Measurements from ENCODE around the gene CLIP2. TPM values are rescaled to one million over a fixed set of nuclear protein-coding genes. Genes with fewer than 3 reads are reported as not detected.

Gene CLIP2
- polyA plus RNA-seq, 1 donor, result 18.5 TPM

DNA sequence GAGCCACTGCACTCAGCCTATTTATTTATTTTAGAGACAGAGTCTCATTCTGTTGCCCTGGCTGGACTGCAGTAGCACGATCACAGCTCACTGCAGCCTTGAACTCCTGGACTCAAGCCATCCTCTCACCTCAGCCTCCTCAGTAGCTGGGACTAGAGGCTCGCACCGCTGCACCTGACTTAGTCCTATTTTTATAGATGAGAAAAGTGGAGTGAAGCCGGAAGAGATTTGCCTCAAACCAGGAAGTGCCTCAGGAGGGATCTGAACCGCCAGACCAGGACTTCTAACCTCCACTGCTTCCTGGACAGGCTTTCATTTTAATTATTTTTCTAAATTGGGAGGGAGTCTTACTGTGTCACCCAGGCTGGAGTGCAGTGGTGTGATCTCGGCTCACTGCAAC is 17.5 kb upstream of the CLIP2 start:
- DNase-seq (ENCODE audit: low read depth), result no peak

DNA sequence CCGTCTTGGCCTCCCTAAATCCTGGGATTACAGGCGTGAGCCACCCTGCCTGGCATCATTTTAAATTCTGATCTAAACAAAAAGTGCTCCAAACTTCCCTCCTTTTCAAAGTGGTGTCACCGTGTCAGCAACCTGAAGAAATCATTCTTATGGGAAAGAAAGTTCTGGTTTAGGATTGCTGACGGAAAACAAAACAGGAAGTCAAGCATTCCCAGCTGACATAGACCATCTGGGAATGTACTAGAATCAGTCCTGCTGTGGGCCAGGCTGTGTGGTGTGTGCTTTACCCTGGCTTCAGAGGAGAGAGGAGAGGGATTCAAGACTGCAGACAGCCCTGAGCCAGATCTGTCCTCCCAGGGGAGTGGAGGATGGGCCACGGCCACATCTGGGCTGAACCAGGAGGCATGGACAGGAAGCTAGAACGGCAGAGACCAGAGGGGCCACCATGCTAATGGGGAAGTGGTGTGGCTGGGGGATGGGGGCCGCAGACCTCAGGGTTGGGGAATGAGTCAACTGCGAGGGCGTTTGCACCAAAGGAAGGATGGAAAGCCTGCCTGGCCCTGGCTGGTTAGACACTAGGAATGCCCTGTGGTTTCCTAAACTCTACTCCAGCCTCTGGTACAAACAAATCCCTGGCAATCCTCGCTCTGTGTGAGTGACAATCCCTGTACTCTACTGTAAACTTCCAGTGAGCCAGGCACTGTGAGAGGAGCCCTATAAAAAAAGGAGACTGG is 16.7 kb upstream of the CLIP2 start:
- DNase-seq (ENCODE audit: low read depth), result no peak

- no peak for DNase-seq (ENCODE audit: low read depth)
Measured at GRCh38 chr7:74275401-74275881, 13.8 kb upstream of the CLIP2 start.

- no peak for DNase-seq (ENCODE audit: low read depth)
Measured at GRCh38 chr7:74277636-74278035, 11.6 kb upstream of the CLIP2 start.

GRCh38 chr7:74280985-74281384 is 8.2 kb upstream of the CLIP2 start:
- no peak for DNase-seq (ENCODE audit: low read depth)

DNA sequence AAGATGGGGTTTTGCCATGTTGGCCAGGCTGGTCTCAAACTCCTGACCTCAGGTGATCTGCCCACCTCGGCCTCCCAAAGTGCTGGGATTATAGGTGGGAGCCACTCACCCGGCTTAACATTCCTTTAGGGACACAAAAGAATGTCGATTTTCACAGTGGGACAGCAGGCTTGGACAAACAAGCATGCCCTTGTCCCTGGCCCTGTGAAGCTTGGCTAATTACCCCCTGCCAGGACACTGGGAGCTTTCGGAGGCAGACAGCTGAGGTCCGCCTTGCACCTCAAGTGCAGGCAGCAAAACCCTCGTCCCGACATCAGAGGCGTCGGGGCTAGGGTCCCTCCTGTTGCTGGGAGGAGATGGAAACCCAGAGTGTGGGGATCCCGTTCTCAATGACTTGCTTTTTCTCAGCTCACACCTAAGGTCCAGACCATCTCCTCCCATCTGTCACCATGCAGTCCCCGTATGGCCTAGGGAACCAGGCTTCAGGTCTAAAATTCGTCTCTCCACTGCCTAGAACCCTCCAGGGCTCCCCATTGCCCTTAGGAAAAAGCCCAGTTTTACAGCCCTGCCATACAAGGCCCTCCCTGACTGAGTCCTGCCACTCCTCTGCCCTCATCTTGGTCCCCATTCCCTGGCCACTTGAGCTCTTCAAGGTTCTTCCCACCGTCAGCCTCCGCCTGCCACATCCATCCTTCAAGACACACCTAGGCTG is 6.3 kb upstream of the CLIP2 start:
- DNase-seq (ENCODE audit: low read depth), result no peak

DNA sequence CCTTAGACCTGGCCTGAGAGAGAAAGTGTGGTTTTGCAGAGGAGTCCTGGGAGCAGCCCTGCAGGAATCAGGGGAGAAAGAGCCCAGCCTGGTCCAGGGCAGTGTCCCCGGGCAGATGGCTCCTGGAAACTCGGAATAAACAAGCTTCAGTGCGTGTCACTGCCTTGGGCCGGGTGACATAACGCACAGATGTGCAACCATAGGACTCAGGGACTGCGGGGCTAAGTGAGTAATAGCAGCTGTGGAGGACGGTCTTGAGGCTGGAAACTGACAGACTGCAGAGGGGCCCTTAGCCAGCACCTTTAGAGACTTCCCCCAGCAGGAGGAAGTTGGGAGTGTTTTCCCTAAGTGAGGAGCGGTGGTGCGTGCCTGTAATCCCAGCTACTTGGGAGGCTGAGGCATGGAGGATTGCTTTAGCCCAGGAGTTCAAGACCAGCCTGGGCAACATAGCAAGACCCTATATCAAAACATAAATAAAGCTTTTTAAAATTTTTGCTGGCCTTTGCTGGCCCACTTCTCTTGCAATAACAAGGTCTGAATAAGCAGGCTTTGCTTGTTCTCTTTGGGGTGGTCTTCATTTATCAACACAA is 5.3 kb upstream of the CLIP2 start:
- DNase-seq (ENCODE audit: low read depth), result no peak

- no peak for DNase-seq (ENCODE audit: low read depth)
Measured at GRCh38 chr7:74284781-74285259, 4.4 kb upstream of the CLIP2 start.

DNA sequence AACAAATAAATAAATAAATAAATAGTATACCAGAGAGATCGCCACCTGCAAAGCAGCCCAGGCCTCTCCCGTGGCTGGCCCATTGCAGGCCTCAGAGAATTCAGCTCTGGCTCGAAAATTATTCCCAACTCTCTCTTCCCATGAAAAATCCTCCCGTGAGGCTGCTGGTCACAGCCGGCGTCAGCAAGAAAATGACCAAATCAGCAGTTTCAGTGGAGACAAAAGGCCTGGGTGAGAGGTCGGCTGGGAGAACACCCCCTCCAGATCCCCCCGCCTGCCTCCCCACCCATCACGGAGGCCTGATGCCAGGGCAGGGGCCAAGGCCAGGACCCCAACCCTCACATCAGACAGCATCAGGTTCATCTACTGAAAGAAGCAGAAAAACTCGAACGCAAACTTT is 3.1 kb upstream of the CLIP2 start:
- DNase-seq (ENCODE audit: low read depth), result no peak

DNA sequence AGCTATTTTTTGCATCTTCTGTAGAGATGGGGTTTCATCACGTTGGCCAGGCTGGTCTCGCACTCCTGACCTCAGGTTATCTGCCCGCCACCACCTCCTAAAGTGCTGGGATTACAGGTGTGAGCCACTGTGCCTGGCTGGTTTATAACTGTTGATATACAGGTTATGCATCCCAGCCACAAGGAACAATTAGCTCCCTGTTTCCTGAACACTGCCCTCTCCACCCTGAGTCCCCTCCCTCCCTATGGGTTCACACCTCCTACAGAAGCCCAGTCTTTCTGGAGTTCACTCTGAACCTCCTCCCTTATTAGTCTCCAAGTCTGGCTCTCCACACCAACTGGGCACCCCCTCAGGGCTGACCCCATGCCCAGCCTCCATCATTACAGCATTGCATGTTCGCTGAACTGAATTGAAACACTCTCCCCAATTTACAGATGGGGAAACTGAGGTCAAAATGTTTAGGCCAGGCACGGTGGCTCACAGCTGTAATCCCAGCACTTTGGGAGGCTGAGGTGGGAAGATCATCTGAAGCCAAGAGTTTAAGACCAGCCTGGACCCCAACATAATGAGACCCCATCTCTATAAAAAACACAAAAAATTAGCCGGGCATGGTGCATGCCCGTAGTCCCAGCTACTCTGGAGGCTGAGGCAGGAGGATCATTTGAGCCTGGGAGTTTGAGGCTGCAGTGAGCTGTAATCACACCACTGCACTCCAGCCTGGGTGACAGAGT is 1.7 kb upstream of the CLIP2 start:
- DNase-seq (ENCODE audit: low read depth), result no peak

DNA sequence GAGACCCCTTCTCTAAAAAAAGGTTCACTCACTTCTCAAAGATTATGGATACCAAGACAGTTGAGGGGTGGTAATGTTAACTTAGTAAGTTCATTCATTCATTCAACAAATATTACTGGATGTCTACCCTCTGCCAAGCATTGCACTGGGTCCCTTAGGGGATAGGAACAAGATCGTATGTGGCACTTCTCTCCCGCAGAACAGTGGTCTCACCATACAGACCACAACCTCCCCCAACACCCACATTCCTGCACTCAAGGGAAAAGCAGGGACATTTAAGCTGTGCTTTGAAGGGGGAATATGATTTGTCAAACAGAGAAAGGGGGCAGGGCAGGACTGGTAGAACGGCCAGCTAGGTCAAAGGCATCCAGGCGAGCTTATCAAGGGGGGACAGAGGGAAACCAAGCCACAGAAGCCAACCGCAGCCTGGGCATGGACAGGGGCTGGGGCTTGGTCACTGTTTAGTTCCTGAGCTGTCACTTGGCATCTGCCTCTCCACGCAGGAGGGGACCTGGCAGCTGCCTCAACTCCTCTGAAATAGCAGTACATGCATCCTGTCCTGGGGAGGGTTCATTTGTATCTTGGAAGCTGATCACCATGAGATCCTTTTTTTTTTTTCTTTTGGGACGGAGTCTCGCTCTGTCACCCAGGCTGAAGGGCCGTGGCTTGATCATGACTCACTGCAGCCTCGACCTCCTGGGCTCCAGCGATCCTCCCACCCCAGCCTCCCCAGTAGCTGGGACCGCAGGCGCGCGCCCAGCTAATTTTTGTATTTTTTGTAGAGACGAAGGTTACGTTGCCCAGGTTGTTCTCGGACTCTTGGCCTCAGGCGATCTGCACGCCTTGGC is 949 bp upstream of the CLIP2 start:
- no peak for DNase-seq (ENCODE audit: low read depth)

GRCh38 chr7:74289659-74290552 is 699 bp downstream of the CLIP2 start:
- no peak for DNase-seq (ENCODE audit: low read depth)

- no peak for DNase-seq (ENCODE audit: low read depth)
Measured at GRCh38 chr7:74290553-74290950, 1.3 kb downstream of the CLIP2 start.

DNA sequence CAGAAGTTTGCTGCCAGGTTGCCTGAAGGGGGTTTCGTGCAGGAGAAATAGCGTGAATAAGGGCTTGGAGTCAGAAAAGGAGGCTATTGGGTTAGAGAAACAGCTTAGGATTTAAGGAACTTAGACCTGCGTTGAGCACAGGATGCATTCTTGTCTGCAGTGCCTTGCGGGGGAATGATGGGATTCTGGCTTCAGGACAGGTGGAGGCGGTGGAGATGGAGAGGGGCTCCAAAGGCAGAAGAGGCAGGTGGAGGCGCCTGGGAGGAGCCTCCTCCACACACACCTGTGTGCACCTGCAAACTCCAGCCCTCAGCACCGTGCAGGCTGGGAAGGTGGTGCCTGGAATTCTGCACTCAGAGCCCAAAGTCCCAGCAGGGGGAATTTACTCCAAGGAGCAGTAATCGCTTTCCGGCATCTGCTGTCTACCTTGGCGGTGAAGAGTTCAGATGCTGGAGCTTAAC is 1.8 kb downstream of the CLIP2 start:
- DNase-seq (ENCODE audit: low read depth), result no peak

DNA sequence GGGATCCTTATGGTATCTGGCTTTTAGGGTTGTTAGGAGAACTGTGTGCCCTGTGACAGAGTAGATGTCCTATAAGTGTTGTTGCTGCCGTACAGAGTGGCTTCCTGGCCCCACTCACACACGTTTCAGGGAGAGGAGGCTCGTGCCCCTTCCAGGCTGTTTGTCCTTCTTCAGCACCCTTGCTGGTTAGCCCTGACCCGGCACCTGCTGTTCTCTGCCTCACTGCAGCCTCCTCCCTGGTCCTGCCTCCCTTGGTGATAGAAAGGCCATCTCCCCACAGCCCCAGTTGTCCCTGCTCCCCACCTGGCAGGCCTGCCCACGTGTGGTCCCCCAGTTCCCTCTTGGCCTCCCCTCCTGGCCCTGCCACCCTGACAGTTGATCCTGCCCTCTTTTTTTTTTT is 2.3 kb downstream of the CLIP2 start:
- no peak for DNase-seq (ENCODE audit: low read depth)

- no peak for DNase-seq (ENCODE audit: low read depth)
Measured at GRCh38 chr7:74292757-74293576, 3.8 kb downstream of the CLIP2 start.

DNA sequence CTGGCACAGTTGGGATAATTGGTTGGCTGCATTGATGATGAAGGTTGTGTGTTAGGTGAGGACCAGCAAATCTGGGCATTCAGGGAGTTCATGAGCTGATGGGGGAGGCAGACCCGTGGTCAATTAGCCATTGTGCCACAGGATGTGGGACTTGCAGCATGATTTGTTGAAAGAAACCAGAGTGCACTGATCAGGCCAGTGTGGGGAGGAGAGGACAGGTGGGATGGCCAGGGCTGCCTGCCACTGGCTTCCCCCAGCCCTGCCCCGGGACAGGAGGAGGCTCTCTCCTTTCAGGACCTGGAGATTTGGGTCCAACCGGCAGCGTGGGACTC is 4.3 kb downstream of the CLIP2 start:
- no peak for DNase-seq (ENCODE audit: low read depth)

GRCh38 chr7:74294191-74294998 is 5.2 kb downstream of the CLIP2 start:
- peak; percentile 50 for DNase-seq (ENCODE audit: low read depth)
